NCI-H1694 treated with DMSO at 0.1 percent for 48 hours (cell line): ENCODE results near the gene TRIM54.

Source experiments
- DNase-seq: peaks from one replicate; lab custom pipeline; 2025; lab: John Stamatoyannopoulos, UW

The TRIM54 gene

GRCh38 chr2:27281855-27282559, at the start of gene TRIM54:
TRIM54 (plus strand) TSS chr2:27282429; CDS start chr2:27282732, 303 bp downstream.
- DNase-seq: no peak

- DNase-seq: no peak
Measured at GRCh38 chr2:27233341-27233740, 48.9 kb upstream of the TRIM54 start.

GRCh38 chr2:27236136-27236535, 46.1 kb upstream of the TRIM54 start:
- DNase-seq: no peak

GRCh38 chr2:27236626-27237025, 45.6 kb upstream of the TRIM54 start:
- no peak for DNase-seq

GRCh38 chr2:27237341-27237945, 44.8 kb upstream of the TRIM54 start:
- DNase-seq: no peak

GRCh38 chr2:27238976-27239375, 43.3 kb upstream of the TRIM54 start:
- DNase-seq: no peak

GRCh38 chr2:27240406-27240805, 41.8 kb upstream of the TRIM54 start:
- DNase-seq: no peak

GRCh38 chr2:27241761-27242613, 40.2 kb upstream of the TRIM54 start:
- no peak for DNase-seq

GRCh38 chr2:27242614-27242951, 39.6 kb upstream of the TRIM54 start:
- DNase-seq: no peak

GRCh38 chr2:27243391-27244130, 38.7 kb upstream of the TRIM54 start:
- no peak for DNase-seq

- DNase-seq: no peak
Measured at GRCh38 chr2:27245116-27245515, 37.1 kb upstream of the TRIM54 start.

- DNase-seq: no peak
Measured at GRCh38 chr2:27245626-27246025, 36.6 kb upstream of the TRIM54 start.

- DNase-seq: no peak
Measured at GRCh38 chr2:27247893-27248292, 34.3 kb upstream of the TRIM54 start.

- no peak for DNase-seq
Measured at GRCh38 chr2:27249159-27249890, 32.9 kb upstream of the TRIM54 start.

GRCh38 chr2:27249891-27250651, 32.2 kb upstream of the TRIM54 start:
- peak; percentile 38 for DNase-seq

GRCh38 chr2:27250652-27251379, 31.4 kb upstream of the TRIM54 start:
- no peak for DNase-seq

- no peak for DNase-seq
Measured at GRCh38 chr2:27251766-27252165, 30.5 kb upstream of the TRIM54 start.

- no peak for DNase-seq
Measured at GRCh38 chr2:27255187-27255586, 27.0 kb upstream of the TRIM54 start.

GRCh38 chr2:27255660-27256059, 26.6 kb upstream of the TRIM54 start:
- DNase-seq: no peak

- DNase-seq: no peak
Measured at GRCh38 chr2:27256855-27257454, 25.3 kb upstream of the TRIM54 start.
